IPS-18c (cell line): ENCODE data around the gene TSSK3.

Experiments used
- H3K4me3 ChIP-seq: 2 replicates; pipeline ENCODE4 v1.7.0; 2013; ENCODE audit warnings: low read depth, mild to moderate bottlenecking, low read length, moderate library complexity; ENCODE audit not compliant: insufficient read depth
- H3K9me3 ChIP-seq: one replicate; pipeline ENCODE4 v1.6.1; 2013; ENCODE audit warnings: mild to moderate bottlenecking, low read length, moderate library complexity; ENCODE audit not compliant: control insufficient read depth, insufficient read depth

The TSSK3 gene

DNA sequence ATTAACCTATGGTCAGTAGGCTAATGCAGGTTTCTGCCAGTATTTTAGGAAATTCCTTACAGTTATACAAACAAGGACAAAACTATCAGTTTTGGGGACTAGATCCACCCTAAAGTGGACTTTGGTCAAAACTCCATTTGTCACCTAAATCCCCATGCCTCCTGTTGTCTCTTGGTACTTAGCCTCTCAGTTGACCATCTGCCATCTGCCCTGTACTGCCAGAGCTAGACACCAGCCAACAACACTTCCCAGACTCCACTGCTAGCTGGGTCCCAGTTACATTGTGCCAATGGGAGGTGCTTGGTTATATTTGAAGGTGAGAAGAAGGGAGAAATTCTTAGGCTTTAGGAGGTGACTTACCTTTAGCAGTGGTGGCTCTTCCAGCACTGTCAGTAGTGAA, 48.9 kb downstream of the TSSK3 start:
- Histone ChIP-seq H3K9me3 (peaks cover 12% of the 10 kb centered on the region), H3K4me3 (no peak overlapping the region)

DNA sequence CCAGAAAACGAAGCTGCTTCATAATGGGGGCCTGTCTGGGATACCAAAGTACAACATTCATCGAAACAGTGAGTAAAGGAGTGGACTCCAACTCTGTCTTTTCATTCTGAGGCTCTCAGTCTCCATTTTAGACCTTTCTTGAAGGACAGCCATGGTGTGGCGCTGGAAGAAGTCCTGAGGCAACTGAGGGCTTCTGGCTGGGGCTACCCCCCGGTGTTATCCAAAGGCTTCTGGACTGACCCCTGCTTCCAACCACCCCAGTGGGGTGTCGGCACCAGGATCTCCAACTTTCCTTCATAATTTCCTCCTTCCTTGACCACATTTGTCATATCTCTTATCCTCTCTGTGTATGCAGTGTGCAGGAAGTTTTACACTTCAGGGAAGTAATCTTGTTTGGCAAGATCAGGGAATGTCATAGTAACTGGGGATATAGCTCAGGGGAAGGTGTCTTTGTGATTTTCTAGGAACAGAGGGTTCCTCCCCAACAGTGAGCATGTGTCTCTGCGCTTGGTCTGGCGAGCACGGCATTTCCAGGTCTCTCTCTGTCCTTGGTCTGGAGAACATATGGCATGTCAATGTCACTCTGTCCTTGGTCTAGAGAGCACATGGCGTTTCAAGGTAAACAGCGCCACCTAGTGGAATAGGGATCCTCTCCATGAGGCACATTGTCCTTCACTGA, 51.3 kb downstream of the TSSK3 start:
- Histone ChIP-seq H3K4me3 (no peak overlapping the region), H3K9me3 (peaks cover 15% of the 10 kb centered on the region)
